Measurements from ENCODE around the gene COX6A1. TPM values are rescaled to one million over a fixed set of nuclear protein-coding genes. Genes with fewer than 3 reads are reported as not detected.

The COX6A1 gene
- total and polyA plus RNA-seq, 2 of the 13 experiments (the other 11 are each of a cell fraction or from before 2014, with no cell fraction given): 542 to 673 TPM

DNA sequence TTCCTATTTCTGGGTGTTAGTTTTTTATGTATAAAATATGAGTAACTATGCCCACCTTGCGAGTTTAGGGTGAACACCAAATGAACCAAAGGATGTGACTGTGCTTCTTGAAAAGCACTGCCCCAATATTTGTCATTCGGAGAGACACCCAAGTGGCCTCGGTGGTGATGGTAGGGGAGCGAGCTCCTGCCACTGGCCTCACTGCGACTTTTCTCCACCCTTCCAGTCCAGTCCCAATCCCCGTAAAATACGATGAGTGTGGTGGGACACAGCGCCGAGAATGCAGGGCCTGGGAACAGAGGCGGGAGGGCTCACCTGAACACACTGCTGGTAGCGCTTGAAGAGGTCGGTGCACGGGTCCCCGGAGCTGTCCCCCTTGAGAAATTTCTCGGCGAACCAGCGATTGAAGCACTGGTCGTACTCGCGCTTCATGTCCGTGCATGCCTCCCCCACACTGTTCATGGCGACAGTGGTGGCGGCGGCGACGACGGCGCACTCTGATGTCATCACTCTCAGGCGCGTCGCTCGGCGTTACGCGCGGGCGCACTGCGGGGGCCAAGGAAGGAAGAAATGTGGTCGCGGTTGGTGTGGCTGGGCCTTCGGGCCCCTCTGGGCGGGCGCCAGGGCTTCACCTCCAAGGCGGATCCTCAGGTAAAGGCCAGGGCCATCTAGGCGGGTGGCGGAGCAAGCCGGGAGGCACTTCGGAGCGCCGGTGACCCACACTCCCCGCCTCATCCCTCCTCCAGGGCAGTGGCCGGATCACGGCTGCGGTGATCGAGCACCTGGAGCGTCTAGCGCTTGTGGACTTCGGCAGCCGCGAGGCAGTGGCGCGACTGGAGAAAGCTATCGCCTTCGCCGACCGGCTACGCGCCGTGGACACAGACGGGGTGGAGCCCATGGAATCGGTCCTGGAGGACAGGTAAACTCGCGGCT lies 8.3 kb downstream of the COX6A1 start, which contains the start of the genes GATC and TRIAP1 (continued):
- TF ChIP-seq, protein P1, sequence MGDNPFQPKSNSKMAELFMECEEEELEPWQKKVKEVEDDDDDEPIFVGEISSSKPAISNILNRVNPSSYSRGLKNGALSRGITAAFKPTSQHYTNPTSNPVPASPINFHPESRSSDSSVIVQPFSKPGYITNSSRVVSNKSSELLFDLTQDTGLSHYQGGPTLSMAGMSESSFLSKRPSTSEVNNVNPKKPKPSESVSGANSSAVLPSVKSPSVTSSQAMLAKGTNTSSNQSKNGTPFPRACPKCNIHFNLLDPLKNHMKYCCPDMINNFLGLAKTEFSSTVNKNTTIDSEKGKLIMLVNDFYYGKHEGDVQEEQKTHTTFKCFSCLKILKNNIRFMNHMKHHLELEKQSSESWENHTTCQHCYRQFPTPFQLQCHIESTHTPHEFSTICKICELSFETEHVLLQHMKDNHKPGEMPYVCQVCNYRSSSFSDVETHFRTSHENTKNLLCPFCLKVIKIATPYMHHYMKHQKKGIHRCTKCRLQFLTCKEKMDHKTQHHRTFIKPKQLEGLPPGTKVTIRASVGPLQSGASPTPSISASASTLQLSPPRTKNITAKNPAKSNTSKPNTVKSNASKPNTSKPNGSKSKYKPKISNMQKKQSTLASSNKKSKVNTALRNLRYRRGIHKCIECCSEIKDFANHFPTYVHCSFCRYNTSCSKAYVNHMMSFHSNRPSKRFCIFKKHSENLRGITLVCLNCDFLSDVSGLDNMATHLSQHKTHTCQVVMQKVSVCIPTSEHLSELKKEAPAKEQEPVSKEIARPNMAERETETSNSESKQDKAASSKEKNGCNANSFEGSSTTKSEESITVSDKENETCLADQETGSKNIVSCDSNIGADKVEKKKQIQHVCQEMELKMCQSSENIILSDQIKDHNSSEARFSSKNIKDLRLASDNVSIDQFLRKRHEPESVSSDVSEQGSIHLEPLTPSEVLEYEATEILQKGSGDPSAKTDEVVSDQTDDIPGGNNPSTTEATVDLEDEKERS (CRISPR knock-in tag; IDR thresholded peaks at IDR 0.05): 0 out of 2 replicates have a peak, but pooled peaks have one; percentile 72
- TF ChIP-seq, protein P2, sequence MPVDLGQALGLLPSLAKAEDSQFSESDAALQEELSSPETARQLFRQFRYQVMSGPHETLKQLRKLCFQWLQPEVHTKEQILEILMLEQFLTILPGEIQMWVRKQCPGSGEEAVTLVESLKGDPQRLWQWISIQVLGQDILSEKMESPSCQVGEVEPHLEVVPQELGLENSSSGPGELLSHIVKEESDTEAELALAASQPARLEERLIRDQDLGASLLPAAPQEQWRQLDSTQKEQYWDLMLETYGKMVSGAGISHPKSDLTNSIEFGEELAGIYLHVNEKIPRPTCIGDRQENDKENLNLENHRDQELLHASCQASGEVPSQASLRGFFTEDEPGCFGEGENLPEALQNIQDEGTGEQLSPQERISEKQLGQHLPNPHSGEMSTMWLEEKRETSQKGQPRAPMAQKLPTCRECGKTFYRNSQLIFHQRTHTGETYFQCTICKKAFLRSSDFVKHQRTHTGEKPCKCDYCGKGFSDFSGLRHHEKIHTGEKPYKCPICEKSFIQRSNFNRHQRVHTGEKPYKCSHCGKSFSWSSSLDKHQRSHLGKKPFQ (CRISPR knock-in tag; IDR thresholded peaks at IDR 0.05; ENCODE audit: insufficient replicate concordance): peak; percentile 50
- TF ChIP-seq SNAPC2 (CRISPR knock-in tag; IDR thresholded peaks at IDR 0.05) (peak; percentile 80; the same call in 1 of the 2 replicates), DPF2 (CRISPR knock-in tag; IDR thresholded peaks at IDR 0.05; ENCODE audit: borderline replicate concordance, low read depth) (0 out of 2 replicates have a peak, but pooled peaks have one; percentile 14), FIP1L1 (IDR thresholded peaks at IDR 0.05; ENCODE audit: borderline replicate concordance, insufficient read depth, low read depth, low read length) (no peak), PTBP1 (IDR thresholded peaks at IDR 0.05; ENCODE audit: low read depth, low read length, poor library complexity, severe bottlenecking) (no peak), DR1 (CRISPR knock-in tag; IDR thresholded peaks at IDR 0.05) (peak; percentile 65), HNRNPK (IDR thresholded peaks at IDR 0.05; ENCODE audit: low read depth, low read length, poor library complexity, severe bottlenecking) (peak; percentile 38), SSRP1 (CRISPR knock-in tag; IDR thresholded peaks at IDR 0.05) (no peak), ZNF235 (CRISPR knock-in tag; IDR thresholded peaks at IDR 0.05; ENCODE audit: borderline replicate concordance) (peak; percentile 79)
- TF ChIP-seq, protein P3, sequence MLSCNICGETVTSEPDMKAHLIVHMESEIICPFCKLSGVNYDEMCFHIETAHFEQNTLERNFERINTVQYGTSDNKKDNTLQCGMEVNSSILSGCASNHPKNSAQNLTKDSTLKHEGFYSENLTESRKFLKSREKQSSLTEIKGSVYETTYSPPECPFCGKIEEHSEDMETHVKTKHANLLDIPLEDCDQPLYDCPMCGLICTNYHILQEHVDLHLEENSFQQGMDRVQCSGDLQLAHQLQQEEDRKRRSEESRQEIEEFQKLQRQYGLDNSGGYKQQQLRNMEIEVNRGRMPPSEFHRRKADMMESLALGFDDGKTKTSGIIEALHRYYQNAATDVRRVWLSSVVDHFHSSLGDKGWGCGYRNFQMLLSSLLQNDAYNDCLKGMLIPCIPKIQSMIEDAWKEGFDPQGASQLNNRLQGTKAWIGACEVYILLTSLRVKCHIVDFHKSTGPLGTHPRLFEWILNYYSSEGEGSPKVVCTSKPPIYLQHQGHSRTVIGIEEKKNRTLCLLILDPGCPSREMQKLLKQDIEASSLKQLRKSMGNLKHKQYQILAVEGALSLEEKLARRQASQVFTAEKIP (CRISPR knock-in tag; IDR thresholded peaks at IDR 0.05; ENCODE audit: borderline replicate concordance): no peak
- TF ChIP-seq, protein P4, sequence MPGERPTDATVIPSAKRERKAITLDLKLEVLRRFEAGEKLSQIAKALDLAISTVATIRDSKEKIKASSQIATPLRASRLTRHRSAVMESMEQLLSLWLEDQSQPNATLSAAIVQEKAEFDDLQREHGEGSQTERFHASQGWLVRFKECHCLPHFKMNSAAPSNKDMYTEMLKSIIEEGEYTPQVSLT (CRISPR knock-in tag; IDR thresholded peaks at IDR 0.05; ENCODE audit: borderline replicate concordance, low read depth): peak; percentile 80; the same call in 1 of the 2 replicates
- TF ChIP-seq, protein P5, sequence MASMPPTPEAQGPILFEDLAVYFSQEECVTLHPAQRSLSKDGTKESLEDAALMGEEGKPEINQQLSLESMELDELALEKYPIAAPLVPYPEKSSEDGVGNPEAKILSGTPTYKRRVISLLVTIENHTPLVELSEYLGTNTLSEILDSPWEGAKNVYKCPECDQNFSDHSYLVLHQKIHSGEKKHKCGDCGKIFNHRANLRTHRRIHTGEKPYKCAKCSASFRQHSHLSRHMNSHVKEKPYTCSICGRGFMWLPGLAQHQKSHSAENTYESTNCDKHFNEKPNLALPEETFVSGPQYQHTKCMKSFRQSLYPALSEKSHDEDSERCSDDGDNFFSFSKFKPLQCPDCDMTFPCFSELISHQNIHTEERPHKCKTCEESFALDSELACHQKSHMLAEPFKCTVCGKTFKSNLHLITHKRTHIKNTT (CRISPR knock-in tag; IDR thresholded peaks at IDR 0.05): 0 out of 2 replicates have a peak, but pooled peaks have one; percentile 2
- TF ChIP-seq, protein P6, sequence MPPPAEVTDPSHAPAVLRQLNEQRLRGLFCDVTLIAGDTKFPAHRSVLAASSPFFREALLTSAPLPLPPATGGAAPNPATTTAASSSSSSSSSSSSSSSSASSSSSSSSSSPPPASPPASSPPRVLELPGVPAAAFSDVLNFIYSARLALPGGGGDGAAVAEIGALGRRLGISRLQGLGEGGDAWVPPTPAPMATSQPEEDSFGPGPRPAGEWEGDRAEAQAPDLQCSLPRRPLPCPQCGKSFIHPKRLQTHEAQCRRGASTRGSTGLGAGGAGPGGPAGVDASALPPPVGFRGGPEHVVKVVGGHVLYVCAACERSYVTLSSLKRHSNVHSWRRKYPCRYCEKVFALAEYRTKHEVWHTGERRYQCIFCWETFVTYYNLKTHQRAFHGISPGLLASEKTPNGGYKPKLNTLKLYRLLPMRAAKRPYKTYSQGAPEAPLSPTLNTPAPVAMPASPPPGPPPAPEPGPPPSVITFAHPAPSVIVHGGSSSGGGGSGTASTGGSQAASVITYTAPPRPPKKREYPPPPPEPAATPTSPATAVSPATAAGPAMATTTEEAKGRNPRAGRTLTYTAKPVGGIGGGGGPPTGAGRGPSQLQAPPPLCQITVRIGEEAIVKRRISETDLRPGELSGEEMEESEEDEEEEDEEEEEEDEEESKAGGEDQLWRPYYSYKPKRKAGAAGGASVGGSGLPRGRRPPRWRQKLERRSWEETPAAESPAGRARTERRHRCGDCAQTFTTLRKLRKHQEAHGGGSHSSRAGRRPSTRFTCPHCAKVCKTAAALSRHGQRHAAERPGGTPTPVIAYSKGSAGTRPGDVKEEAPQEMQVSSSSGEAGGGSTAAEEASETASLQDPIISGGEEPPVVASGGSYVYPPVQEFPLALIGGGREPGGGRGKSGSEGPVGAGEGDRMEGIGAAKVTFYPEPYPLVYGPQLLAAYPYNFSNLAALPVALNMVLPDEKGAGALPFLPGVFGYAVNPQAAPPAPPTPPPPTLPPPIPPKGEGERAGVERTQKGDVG (CRISPR knock-in tag; IDR thresholded peaks at IDR 0.05; ENCODE audit: borderline replicate concordance): peak; percentile 93; the same call in 1 of the 2 replicates

All from HepG2 (cell line).